Small intestine (tissue), 7 donors: Measurements from ENCODE around the gene C10orf95. TPM values are rescaled to one million over a fixed set of nuclear protein-coding genes. Genes with fewer than 3 reads are reported as not detected.

ENCODE experiments used
- DNase-seq, 2 donors: peaks; one replicate each; pipeline versions ENCODE4 v3.0.0 to v3.0.0-alpha.2; 2013
- FAIRE-seq: peaks from 2 replicates; lab custom pipeline; 2012; peaks lifted over from hg19 to GRCh38; lab: Jason Lieb, UNC
- H3K27ac ChIP-seq, 3 donors: one replicate each; pipeline ENCODE4 v1.5.1; 2013; ENCODE audit warnings: low read length in 2 of 3, mild to moderate bottlenecking in 2 of 3, control low read depth in 1 of 3, inconsistent platforms in 1 of 3, low read depth in 1 of 3, moderate library complexity in 1 of 3
- H3K27me3 ChIP-seq, 3 donors: one replicate each; pipeline ENCODE4 v1.6.1; 2013; ENCODE audit warnings: low read length in 3 of 3, inconsistent platforms in 1 of 3; ENCODE audit not compliant: control insufficient read depth in 3 of 3, insufficient read depth in 3 of 3
- H3K36me3 ChIP-seq, 3 donors: one replicate each; pipeline ENCODE4 v1.6.1; 2013; ENCODE audit warnings: low read length in 3 of 3, inconsistent platforms in 1 of 3, low read depth in 1 of 3, mild to moderate bottlenecking in 1 of 3, moderate library complexity in 1 of 3; ENCODE audit not compliant: control insufficient read depth in 3 of 3, insufficient read depth in 2 of 3
- H3K4me1 ChIP-seq, 3 donors: one replicate each; pipeline ENCODE4 v1.6.1; 2013; ENCODE audit warnings: low read length in 2 of 3, inconsistent platforms in 1 of 3, low read depth in 1 of 3, mild to moderate bottlenecking in 1 of 3, moderate library complexity in 1 of 3; ENCODE audit not compliant: control insufficient read depth in 3 of 3, insufficient read depth in 2 of 3
- H3K4me3 ChIP-seq, 3 donors: one replicate each; pipeline ENCODE4 v1.5.1; 2013; ENCODE audit warnings: low read length in 3 of 3, control low read depth in 1 of 3, inconsistent platforms in 1 of 3, low read depth in 1 of 3, mild to moderate bottlenecking in 1 of 3, moderate library complexity in 1 of 3
- H3K9me3 ChIP-seq, 2 donors: one replicate each; pipeline ENCODE4 v1.6.1; 2013; ENCODE audit warnings: low read depth in 1 of 2, low read length in 1 of 2; ENCODE audit not compliant: control insufficient read depth in 2 of 2, insufficient read depth in 1 of 2
- WGBS, 3 donors: extraction: QIAGEN DNeasy Blood & Tissue Kit; methylation state at CpG; one replicate each; pipeline ENCODE4 v1.1.7; 2013; 5-methylcytosine and 5-hydroxymethylcytosine counted together
- polyA plus RNA-seq, 4 donors: library from polyadenylated mRNA; stranded (reverse) in 3 of 4; unstranded in 1 of 4; fragments of 200-250 nt in 3 of 4; fragments of 120-200 nt in 1 of 4; gene quantifications; one replicate each; pipeline versions ENCODE4 v1.2.1 to v1.2.3, GENCODE V29; 2013
- donor health status: healthy with polysubstance abuse.
- donor health status: control.
- donor health status: control.
- donor health status: Bipolar disorder and iron deficiency.
- donor health status: healthy.

Gene C10orf95
- polyA plus RNA-seq, 4 donors: 0.61 to 3.8 TPM; not detected in 2

GRCh38 chr10:102491136-102491535, 39.8 kb upstream of the C10orf95 start:
- Histone ChIP-seq H3K27ac (no peak overlapping the region), H3K27me3 (no peaks in the 10 kb centered on the region), H3K9me3 (no peaks in the 10 kb centered on the region), H3K4me3 (no peak overlapping the region), H3K4me1 (no peaks in the 10 kb centered on the region), H3K36me3 (peaks cover 3 to 62% (median 22%) of the 10 kb centered on the region in 3 donors)
- FAIRE-seq: no peak
- 88 to 96% (median 90%) methylated on average over 4 of the region's 4 CpGs for WGBS, 3 donors
- DNase-seq: no peak

GRCh38 chr10:102485093-102485784, 33.9 kb upstream of the C10orf95 start:
- no peak for FAIRE-seq
- WGBS, 3 donors: 90 to 93% (median 90%) methylated on average over 17 to 18 of the region's 18 CpGs
- Histone ChIP-seq H3K9me3 (no peaks in the 10 kb centered on the region), H3K36me3 (peaks cover 32 to 91% (median 45%) of the 10 kb centered on the region in 3 donors), H3K4me1 (no peaks in the 10 kb centered on the region), H3K27ac (no peak overlapping the region), H3K4me3 (no peak overlapping the region), H3K27me3 (no peaks in the 10 kb centered on the region)
- DNase-seq: no peak

- no peak for DNase-seq
- no peaks in the 10 kb centered on the region for H3K9me3 ChIP-seq
- H3K4me1 ChIP-seq: no peaks in the 10 kb centered on the region
- 94 to 99% (median 97%) methylated on average over 13 of the region's 13 CpGs for WGBS, 3 donors
- H3K27ac ChIP-seq: no peak overlapping the region
- H3K36me3 ChIP-seq: peaks cover 33 to 96% (median 46%) of the 10 kb centered on the region in 3 donors
- FAIRE-seq: no peak
- no peak overlapping the region for H3K4me3 ChIP-seq
- no peaks in the 10 kb centered on the region for H3K27me3 ChIP-seq
These were observed 32.7 kb upstream of the C10orf95 start for GRCh38 chr10:102484021-102484420.

DNA sequence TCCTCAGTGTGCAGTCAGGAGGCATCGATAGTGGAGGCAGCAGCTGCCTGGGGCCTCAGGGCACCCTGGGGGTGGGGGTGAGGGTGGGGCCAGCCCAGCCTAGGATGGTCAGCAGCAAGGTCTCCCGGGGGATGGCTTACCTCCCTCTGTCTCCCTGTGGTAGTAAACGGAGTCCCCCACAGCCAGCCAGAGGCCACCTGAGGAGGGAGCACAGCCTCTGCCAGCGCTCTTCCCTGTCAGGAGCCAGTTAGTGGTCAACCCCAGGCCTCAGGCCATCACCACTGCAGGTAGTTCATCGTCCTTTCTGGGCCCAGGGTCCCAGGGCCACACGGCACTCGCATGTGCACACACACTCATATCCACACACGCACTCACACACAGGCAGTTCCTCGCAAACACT, 29.1 kb upstream of the C10orf95 start:
- 89 to 93% (median 90%) methylated on average over 9 of the region's 9 CpGs for WGBS, 3 donors
- H3K4me1 ChIP-seq: no peaks in the 10 kb centered on the region
- no peaks in the 10 kb centered on the region for H3K27me3 ChIP-seq
- no peak overlapping the region for H3K4me3 ChIP-seq
- DNase-seq: no peak
- no peak for FAIRE-seq
- peaks cover 28 to 80% (median 30%) of the 10 kb centered on the region in 3 donors for H3K36me3 ChIP-seq
- H3K27ac ChIP-seq: no peak overlapping the region
- no peaks in the 10 kb centered on the region for H3K9me3 ChIP-seq

DNA sequence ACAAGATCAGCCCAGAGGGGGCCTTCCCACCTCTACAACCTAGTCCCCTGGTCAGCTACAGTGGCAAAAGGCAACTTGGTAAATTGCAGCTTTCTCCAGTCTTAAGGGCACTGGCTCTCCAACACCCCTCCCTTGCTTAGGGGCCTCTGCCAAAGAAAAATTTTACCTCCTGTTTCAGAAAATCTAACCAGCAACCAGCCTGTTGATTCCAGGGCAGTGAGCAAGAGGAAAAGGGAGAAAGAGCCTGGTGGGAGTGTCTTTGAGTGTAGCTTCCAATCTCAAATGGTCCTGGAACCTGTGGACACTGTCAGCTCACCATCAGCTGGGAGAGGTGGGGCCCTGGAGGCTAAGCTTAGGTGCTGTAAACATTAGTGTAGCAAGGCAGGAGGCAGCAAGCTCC, 28.3 kb upstream of the C10orf95 start:
- DNase-seq (no peak), FAIRE-seq (no peak)
- Histone ChIP-seq H3K4me3 (no peak overlapping the region), H3K36me3 (peaks cover 25 to 76% (median 28%) of the 10 kb centered on the region in 3 donors), H3K27ac (no peak overlapping the region), H3K4me1 (no peaks in the 10 kb centered on the region), H3K9me3 (no peaks in the 10 kb centered on the region), H3K27me3 (no peaks in the 10 kb centered on the region)

DNA sequence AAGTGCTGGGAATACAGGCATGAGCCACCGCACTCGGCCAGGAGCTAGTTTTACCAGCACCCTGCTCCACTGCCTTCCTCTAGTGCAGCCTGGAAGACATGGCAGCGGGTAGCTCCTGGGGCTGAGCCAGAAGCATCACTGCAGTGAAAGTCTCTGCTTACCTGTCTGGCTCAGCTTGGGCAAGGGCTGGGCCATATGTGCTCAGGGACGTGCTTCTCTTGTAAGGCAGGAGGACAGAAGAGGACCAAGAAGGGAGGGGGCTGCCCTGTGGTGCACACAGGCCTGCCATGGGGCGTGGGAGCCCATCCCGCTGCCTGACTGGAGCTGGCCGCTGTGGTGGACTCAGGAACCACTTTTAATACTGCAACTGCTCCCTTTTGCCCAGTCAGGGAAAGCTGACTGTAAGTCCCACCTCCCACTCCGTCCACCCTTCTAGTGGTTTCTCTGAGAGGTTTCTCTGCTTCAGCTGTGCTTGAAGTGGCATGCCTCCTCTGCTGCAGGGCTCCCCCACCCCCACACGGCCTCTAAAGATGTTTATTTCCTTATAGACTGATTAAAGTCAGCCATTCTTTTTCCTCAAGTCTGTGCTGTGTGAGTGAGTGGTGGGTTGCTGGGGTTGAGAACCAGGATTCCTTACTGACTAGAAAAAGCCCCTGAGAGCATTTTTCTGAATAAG, 25.3 kb upstream of the C10orf95 start:
- H3K27me3 ChIP-seq: no peaks in the 10 kb centered on the region
- H3K4me1 ChIP-seq: no peaks in the 10 kb centered on the region
- peaks cover 8 to 51% (median 10%) of the 10 kb centered on the region in 3 donors for H3K36me3 ChIP-seq
- no peak overlapping the region for H3K27ac ChIP-seq
- DNase-seq: no peak
- no peaks in the 10 kb centered on the region for H3K9me3 ChIP-seq
- H3K4me3 ChIP-seq: no peak overlapping the region
- FAIRE-seq: no peak
- WGBS, 3 donors: 67 to 68% (median 67%) methylated on average over 9 of the region's 9 CpGs

GRCh38 chr10:102475451-102476040, 24.2 kb upstream of the C10orf95 start:
- FAIRE-seq (no peak), DNase-seq (no peak)
- no peaks in the 10 kb centered on the region for H3K4me1 ChIP-seq
- H3K27me3 ChIP-seq: no peaks in the 10 kb centered on the region
- no peaks in the 10 kb centered on the region for H3K9me3 ChIP-seq
- 92 to 95% (median 92%) methylated on average over 8 to 9 of the region's 9 CpGs for WGBS, 3 donors
- H3K27ac ChIP-seq: no peak overlapping the region
- peaks cover 3 to 43% (median 5%) of the 10 kb centered on the region in 3 donors for H3K36me3 ChIP-seq
- H3K4me3 ChIP-seq: no peak overlapping the region

GRCh38 chr10:102473445-102474331, 22.3 kb upstream of the C10orf95 start:
- FAIRE-seq (no peak), DNase-seq (no peak)
- no peak overlapping the region for H3K4me3 ChIP-seq

More at GRCh38 chr10:102473445-102474331, 22.3 kb upstream of the C10orf95 start:
- H3K4me1 ChIP-seq: no peaks in the 10 kb centered on the region
- 70 to 85% (median 82%) methylated on average over 27 of the region's 27 CpGs for WGBS, 3 donors
- no peaks in the 10 kb centered on the region for H3K9me3 ChIP-seq
- H3K36me3 ChIP-seq: peaks cover 0 to 37% (median 0%) of the 10 kb centered on the region in 3 donors
- H3K27me3 ChIP-seq: no peaks in the 10 kb centered on the region
- no peak overlapping the region for H3K27ac ChIP-seq
